ENCODE results near the gene ADAMTS12. TPM values are rescaled to one million over a fixed set of nuclear protein-coding genes. Genes with fewer than 3 reads are reported as not detected.

The ADAMTS12 gene
- polyA plus RNA-seq, 1 experiment: 46.8 TPM

- Histone ChIP-seq H3K4me3 (ENCODE audit: low read depth, low read length) (no peak overlapping the region), H3K9me3 (ENCODE audit: control insufficient read depth, insufficient read depth, low read length) (peaks cover 5% of the 10 kb centered on the region; the same call in 1 of the 2 replicates), H3K27ac (ENCODE audit: low read depth, low read length) (no peak overlapping the region), H3K27me3 (ENCODE audit: control insufficient read depth, insufficient read depth, low read length) (peaks cover 4% of the 10 kb centered on the region)
- TF ChIP-seq, protein P1, sequence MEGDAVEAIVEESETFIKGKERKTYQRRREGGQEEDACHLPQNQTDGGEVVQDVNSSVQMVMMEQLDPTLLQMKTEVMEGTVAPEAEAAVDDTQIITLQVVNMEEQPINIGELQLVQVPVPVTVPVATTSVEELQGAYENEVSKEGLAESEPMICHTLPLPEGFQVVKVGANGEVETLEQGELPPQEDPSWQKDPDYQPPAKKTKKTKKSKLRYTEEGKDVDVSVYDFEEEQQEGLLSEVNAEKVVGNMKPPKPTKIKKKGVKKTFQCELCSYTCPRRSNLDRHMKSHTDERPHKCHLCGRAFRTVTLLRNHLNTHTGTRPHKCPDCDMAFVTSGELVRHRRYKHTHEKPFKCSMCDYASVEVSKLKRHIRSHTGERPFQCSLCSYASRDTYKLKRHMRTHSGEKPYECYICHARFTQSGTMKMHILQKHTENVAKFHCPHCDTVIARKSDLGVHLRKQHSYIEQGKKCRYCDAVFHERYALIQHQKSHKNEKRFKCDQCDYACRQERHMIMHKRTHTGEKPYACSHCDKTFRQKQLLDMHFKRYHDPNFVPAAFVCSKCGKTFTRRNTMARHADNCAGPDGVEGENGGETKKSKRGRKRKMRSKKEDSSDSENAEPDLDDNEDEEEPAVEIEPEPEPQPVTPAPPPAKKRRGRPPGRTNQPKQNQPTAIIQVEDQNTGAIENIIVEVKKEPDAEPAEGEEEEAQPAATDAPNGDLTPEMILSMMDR (IDR thresholded peaks at IDR 0.05; ENCODE audit: low read depth, low read length): no peak
- DNase-seq (ENCODE audit: low read depth, low spot score): no peak
- CTCF ChIA-PET: no interaction called here
- POLR2A ChIA-PET: interaction anchor here (1.4 kb wide), 1 partner anchor 13 kb away, joined by 3 read pairs; the partner anchor contains the start of gene ADAMTS12
These were observed 13.6 kb upstream of the ADAMTS12 start for GRCh38 chr5:33905381-33905780.

- DNase-seq (ENCODE audit: low read depth, low spot score): no peak
- TF ChIP-seq, protein P1 (IDR thresholded peaks at IDR 0.05; ENCODE audit: low read depth, low read length): no peak
- POLR2A ChIA-PET: no interaction called here
These were observed 11.3 kb upstream of the ADAMTS12 start for GRCh38 chr5:33903118-33903517.

GRCh38 chr5:33901156-33901555, 9.4 kb upstream of the ADAMTS12 start:
- Histone ChIP-seq H3K9me3 (ENCODE audit: control insufficient read depth, insufficient read depth, low read length) (no peaks in the 10 kb centered on the region; the same call in 1 of the 2 replicates), H3K27me3 (ENCODE audit: control insufficient read depth, insufficient read depth, low read length) (peaks cover 2% of the 10 kb centered on the region), H3K27ac (ENCODE audit: low read depth, low read length) (peak overlapping the region; percentile 23), H3K4me3 (ENCODE audit: low read depth, low read length) (no peak overlapping the region)
- TF ChIP-seq, protein P1 (IDR thresholded peaks at IDR 0.05; ENCODE audit: low read depth, low read length): no peak
- POLR2A ChIA-PET: interaction anchor here (0.7 to 0.9 kb wide), 2 partner anchors 9 to 11 kb away, joined by 3 to 10 read pairs; partner anchors contain the start of gene ADAMTS12
- DNase-seq (ENCODE audit: low read depth, low spot score): peak; percentile 48
- CTCF ChIA-PET: no interaction called here

More at GRCh38 chr5:33903118-33903517, 11.3 kb upstream of the ADAMTS12 start:
- H3K4me3 ChIP-seq (ENCODE audit: low read depth, low read length): no peak overlapping the region
- no peak overlapping the region for H3K27ac ChIP-seq (ENCODE audit: low read depth, low read length)
- CTCF ChIA-PET: no interaction called here
- peaks cover 2% of the 10 kb centered on the region for H3K27me3 ChIP-seq (ENCODE audit: control insufficient read depth, insufficient read depth, low read length)
- peaks cover 5% of the 10 kb centered on the region; the same call in 1 of the 2 replicates for H3K9me3 ChIP-seq (ENCODE audit: control insufficient read depth, insufficient read depth, low read length)

DNA sequence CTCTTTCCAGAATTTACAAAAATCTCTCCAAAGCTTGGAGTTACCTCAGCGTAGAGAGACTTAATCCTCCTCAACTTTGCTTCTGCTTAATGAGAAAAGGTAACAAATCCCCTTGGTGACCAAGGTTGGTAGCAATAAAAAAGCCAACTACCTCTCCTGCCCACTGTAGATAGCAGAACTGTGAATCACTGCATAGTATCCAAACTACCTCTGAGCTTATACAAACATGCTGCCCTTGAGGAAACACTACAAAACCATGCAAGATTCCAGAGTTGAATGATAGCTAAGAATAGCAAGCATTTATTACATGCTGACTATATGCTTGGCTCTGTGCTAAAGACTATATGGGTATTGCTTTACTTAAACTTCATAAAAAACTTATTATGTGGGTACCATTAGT, 2.8 kb upstream of the ADAMTS12 start:
- TF ChIP-seq, protein P1 (IDR thresholded peaks at IDR 0.05; ENCODE audit: low read depth, low read length): no peak
- ChIA-PET POLR2A (no interaction called here), CTCF (interaction anchor here (5.1 kb wide), 1 partner anchor 40 kb away, joined by 26 read pairs; no protein-coding TSS in a partner anchor)
- H3K27me3 ChIP-seq (ENCODE audit: control insufficient read depth, insufficient read depth, low read length): no peaks in the 10 kb centered on the region
- no peak overlapping the region for H3K4me3 ChIP-seq (ENCODE audit: low read depth, low read length)
- H3K27ac ChIP-seq (ENCODE audit: low read depth, low read length): no peak overlapping the region
- no peaks in the 10 kb centered on the region for H3K9me3 ChIP-seq (ENCODE audit: control insufficient read depth, insufficient read depth, low read length)
- DNase-seq (ENCODE audit: low read depth, low spot score): no peak

DNA sequence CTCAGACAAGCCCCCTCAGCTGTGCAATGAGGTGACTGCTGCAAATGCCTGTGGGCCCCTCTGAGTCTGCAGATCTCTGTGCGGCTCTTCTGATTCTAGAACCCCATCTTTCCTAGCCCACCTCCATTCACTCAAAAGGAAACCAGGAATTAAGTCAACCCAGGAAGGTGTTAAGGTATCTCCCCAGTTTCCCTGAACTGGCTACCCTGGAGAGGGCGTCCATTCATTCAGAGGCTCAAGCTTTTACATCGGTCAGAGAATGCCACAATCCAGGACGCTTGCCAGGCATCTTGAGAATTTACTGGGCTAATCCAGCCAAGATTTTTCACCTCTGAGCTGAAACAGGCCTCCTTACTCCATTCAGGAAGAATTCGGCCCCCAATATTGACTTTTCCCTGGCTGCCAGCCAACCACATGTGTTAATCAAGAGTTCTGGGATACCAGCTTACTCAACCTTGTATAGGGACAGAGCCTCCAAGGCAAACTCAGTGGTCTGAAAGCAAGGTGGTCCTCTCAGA, 889 bp upstream of the ADAMTS12 start:
- ChIA-PET POLR2A (interaction anchor here (0.6 to 2.2 kb wide), 7 partner anchors 9 to 115 kb away, joined by 3 to 10 read pairs (median 4); partner anchors contain the start of gene AMACR), CTCF (interaction anchor here (0.6 to 5.1 kb wide), 5 partner anchors 42 to 259 kb away, joined by 3 to 26 read pairs (median 3); no protein-coding TSS in a partner anchor)
- Histone ChIP-seq H3K9me3 (ENCODE audit: control insufficient read depth, insufficient read depth, low read length) (no peaks in the 10 kb centered on the region), H3K27ac (ENCODE audit: low read depth, low read length) (peak overlapping the region; percentile 89), H3K4me3 (ENCODE audit: low read depth, low read length) (peak overlapping the region; percentile 79), H3K27me3 (ENCODE audit: control insufficient read depth, insufficient read depth, low read length) (no peaks in the 10 kb centered on the region)
- DNase-seq (ENCODE audit: low read depth, low spot score): peak; percentile 94
- TF ChIP-seq, protein P1 (IDR thresholded peaks at IDR 0.05; ENCODE audit: low read depth, low read length): no peak
